Vagina (tissue), 2 donors: Measurements from ENCODE around the gene MRPS27. TPM values are rescaled to one million over a fixed set of nuclear protein-coding genes. Genes with fewer than 3 reads are reported as not detected.

Experiments used
- DNase-seq, 2 donors: peaks; one replicate each; pipeline ENCODE4 v3.0.0-alpha.2; 2017; ENCODE audit errors: extremely low spot score in 2 of 2
- H3K27ac ChIP-seq: fragments of 200-600 bp; sonication (generic); one replicate; pipeline ENCODE4 v1.5.1; 2019
- H3K27me3 ChIP-seq: fragments of 200-600 bp; sonication (generic); one replicate; pipeline ENCODE4 v1.5.1; 2019
- H3K36me3 ChIP-seq, 2 donors: fragments of 200-600 bp; sonication (generic); one replicate each; pipeline ENCODE4 v1.5.1; 2017 to 2019
- H3K4me1 ChIP-seq: fragments of 200-600 bp; sonication (generic); one replicate; pipeline ENCODE4 v1.5.1; 2019
- H3K4me3 ChIP-seq, 2 donors: fragments of 200-600 bp; sonication (generic); 1 replicate in 1 of 2; 2 replicates in 1 of 2; pipeline ENCODE4 v1.5.1; 2016 to 2019
- H3K9me3 ChIP-seq: fragments of 200-600 bp; sonication (generic); one replicate; pipeline ENCODE4 v1.5.1; 2019
- POLR2A ChIP-seq, 2 donors: fragments of 450-650 bp; IDR thresholded peaks; one replicate each; pipeline ENCODE4 v1.6.1; 2017; ENCODE audit warnings: antibody characterized with exemption in 2 of 2, mild to moderate bottlenecking in 2 of 2, moderate library complexity in 2 of 2
- POLR2AphosphoS5 ChIP-seq, 2 donors: sonication (generic); formaldehyde crosslinking; IDR thresholded peaks; one replicate each; pipeline ENCODE4 v1.9.0; 2017; ENCODE audit warnings: antibody characterized with exemption in 2 of 2, mild to moderate bottlenecking in 2 of 2, low read depth in 1 of 2; ENCODE audit not compliant: insufficient read depth in 1 of 2
- intact Hi-C: fragments of 100-400 bp; cut with DNase I; formaldehyde crosslinking; loops from one replicate; pipeline ENCODE4 v1.15.1; 2023
- total RNA-seq: library from RNA; depleted of rRNA; stranded (reverse); fragments of >200 nt; gene quantifications from one replicate; pipeline ENCODE4 v1.2.3, GENCODE V29; 2016
- TF ChIP-seq, protein P1 (sequence below), 3 experiments: fragments of 450-650 bp in 2 of 3; fragments of 200-600 bp in 1 of 3; sonication (generic) in 1 of 3; IDR thresholded peaks; one replicate each; pipeline ENCODE4 v1.5.1; 2017 to 2019; ENCODE audit warnings: antibody characterized with exemption in 3 of 3, mild to moderate bottlenecking in 2 of 3, moderate library complexity in 2 of 3

Gene MRPS27
- total RNA-seq, 1 donor from 2014 or later = 44.9 TPM

DNA sequence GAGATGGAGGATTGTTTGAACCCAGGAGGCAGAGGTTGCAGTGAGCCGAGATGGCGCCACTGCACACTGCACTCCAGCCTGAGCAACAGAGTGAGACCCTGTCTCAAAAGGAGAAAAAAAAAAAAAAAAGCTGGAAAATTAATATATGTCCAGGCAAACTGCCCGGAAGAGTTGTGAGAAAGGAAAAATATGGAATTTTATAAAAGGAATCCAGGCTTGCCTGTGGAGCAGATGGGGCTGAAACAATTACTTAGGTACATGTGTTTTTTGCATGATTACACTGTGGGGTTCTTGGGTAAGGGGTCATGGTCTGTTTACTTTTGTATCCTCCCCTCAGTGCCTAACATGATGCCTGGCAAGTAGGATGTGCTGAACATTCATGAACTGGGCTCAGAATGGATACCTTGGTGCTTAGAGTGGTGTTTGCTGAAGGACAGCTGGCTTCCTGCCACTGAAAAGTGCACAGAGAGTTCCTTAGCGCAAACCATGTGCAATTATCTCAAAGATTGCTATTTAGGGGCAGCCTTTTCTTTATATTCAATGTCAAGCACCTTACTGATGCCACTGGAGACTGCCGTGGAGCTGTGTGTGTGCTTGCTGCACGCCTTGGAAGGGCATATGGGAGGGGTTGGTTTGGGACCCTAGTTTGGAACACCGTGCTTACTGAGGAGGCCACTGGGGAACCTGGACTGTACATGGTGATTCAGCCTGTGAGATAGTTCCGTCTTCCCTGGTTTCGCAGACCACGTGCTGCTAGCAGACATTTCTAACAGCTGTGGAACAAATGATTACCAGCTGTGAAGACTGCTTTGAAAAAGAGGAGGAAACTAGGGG is 134.3 kb downstream of the MRPS27 start:
- H3K4me3 ChIP-seq = no peak overlapping the region
- no peaks in the 10 kb centered on the region for H3K27me3 ChIP-seq
- H3K9me3 ChIP-seq = no peaks in the 10 kb centered on the region
- H3K36me3 ChIP-seq = peaks cover 0 to 8% of the 10 kb centered on the region in 2 donors
- no peak overlapping the region for H3K27ac ChIP-seq
- DNase-seq = no peak
- TF ChIP-seq POLR2AphosphoS5 (IDR thresholded peaks at IDR 0.05; ENCODE audit: insufficient read depth in 1 of 2, low read depth in 1 of 2) (no peak), POLR2A (IDR thresholded peaks at IDR 0.05) (no peak)
- TF ChIP-seq, protein P1, sequence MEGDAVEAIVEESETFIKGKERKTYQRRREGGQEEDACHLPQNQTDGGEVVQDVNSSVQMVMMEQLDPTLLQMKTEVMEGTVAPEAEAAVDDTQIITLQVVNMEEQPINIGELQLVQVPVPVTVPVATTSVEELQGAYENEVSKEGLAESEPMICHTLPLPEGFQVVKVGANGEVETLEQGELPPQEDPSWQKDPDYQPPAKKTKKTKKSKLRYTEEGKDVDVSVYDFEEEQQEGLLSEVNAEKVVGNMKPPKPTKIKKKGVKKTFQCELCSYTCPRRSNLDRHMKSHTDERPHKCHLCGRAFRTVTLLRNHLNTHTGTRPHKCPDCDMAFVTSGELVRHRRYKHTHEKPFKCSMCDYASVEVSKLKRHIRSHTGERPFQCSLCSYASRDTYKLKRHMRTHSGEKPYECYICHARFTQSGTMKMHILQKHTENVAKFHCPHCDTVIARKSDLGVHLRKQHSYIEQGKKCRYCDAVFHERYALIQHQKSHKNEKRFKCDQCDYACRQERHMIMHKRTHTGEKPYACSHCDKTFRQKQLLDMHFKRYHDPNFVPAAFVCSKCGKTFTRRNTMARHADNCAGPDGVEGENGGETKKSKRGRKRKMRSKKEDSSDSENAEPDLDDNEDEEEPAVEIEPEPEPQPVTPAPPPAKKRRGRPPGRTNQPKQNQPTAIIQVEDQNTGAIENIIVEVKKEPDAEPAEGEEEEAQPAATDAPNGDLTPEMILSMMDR (IDR thresholded peaks at IDR 0.05) = no peak
- intact Hi-C loops = no loop called here
- peaks cover 9% of the 10 kb centered on the region for H3K4me1 ChIP-seq

DNA sequence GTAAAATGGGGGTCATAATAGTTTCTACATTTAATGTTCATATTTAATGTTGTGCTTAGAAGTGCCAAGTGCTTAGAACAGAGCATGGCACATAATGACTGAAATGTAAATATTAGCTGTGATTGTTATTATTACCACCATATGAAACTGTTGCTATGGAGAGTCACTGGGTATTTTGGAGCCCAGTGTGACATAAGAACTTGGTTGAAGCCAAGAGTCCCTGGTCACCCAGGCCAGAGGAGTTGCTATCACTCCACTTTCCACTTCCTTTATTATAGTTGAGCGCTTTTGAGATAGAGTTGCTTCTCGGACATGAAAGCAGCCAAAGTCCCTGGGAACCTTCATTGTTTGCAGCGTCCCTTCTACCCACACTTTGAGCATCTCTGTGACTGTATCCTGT is 135.6 kb downstream of the MRPS27 start:
- H3K27ac ChIP-seq = no peak overlapping the region
- intact Hi-C loops = no loop called here
- peaks cover 21% of the 10 kb centered on the region for H3K4me1 ChIP-seq

DNA sequence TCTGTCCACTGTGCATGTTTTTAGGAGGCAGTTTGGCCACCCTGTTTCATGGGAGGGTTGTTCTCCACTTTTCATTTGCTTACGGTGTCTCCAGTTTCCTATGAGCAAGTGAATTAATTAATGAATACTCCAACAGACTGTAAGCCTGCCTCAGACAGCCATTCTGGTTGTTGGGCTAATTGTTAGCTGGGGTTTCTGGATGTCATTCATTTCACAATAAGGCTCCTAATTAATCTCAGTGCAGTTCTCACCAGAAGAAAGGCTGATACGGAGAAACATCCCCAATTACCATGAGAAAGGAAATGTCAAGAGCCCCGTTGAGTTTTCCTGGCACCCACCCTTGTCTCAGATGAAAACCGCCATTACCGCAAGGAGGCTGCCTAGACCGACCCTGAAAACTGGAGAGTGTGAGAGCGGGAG is 136.9 kb downstream of the MRPS27 start:
- Histone ChIP-seq H3K27me3 (no peaks in the 10 kb centered on the region), H3K4me3 (no peak overlapping the region), H3K27ac (no peak overlapping the region), H3K4me1 (peaks cover 34% of the 10 kb centered on the region), H3K9me3 (no peaks in the 10 kb centered on the region), H3K36me3 (peaks cover 0 to 8% of the 10 kb centered on the region in 2 donors)
- intact Hi-C loops = no loop called here
- TF ChIP-seq POLR2AphosphoS5 (IDR thresholded peaks at IDR 0.05; ENCODE audit: insufficient read depth in 1 of 2, low read depth in 1 of 2) = no peak
- TF ChIP-seq, protein P1 (IDR thresholded peaks at IDR 0.05) = no peak
- no peak for TF ChIP-seq POLR2A (IDR thresholded peaks at IDR 0.05)
- DNase-seq = no peak

More for the DNA sequence above, 135.6 kb downstream of the MRPS27 start:
- Histone ChIP-seq H3K9me3 (no peaks in the 10 kb centered on the region), H3K27me3 (no peaks in the 10 kb centered on the region), H3K36me3 (peaks cover 0 to 8% of the 10 kb centered on the region in 2 donors), H3K4me3 (no peak overlapping the region)
- TF ChIP-seq POLR2A (IDR thresholded peaks at IDR 0.05) (no peak), POLR2AphosphoS5 (IDR thresholded peaks at IDR 0.05; ENCODE audit: insufficient read depth in 1 of 2, low read depth in 1 of 2) (no peak)
- TF ChIP-seq, protein P1 (IDR thresholded peaks at IDR 0.05) = no peak
- DNase-seq = no peak

DNA sequence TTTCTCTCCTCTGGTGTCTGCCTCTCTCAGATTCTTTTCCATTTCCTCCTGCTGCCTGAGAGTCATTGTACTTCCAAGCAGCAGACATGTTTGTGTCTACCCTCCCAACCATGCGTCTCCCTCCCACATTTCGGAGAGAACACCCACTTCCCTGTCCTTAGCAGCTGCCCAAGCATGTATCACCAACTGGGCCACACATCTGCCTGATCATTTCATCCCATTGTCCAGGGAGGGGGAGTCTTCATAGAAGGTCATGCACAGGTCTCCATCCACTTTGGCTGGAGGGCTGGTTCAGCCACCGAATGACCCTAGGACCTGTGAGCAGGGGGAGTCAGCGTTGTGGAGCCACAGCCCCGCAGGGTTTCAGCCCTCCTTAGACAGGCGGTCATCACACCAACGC is 137.4 kb downstream of the MRPS27 start:
- peaks cover 0 to 8% of the 10 kb centered on the region in 2 donors for H3K36me3 ChIP-seq
- H3K4me1 ChIP-seq = peaks cover 36% of the 10 kb centered on the region
- DNase-seq = no peak
- H3K27me3 ChIP-seq = no peaks in the 10 kb centered on the region
- no peaks in the 10 kb centered on the region for H3K9me3 ChIP-seq
- TF ChIP-seq, protein P1 (IDR thresholded peaks at IDR 0.05) = no peak
- TF ChIP-seq POLR2A (IDR thresholded peaks at IDR 0.05) (no peak), POLR2AphosphoS5 (IDR thresholded peaks at IDR 0.05; ENCODE audit: insufficient read depth in 1 of 2, low read depth in 1 of 2) (no peak)
- intact Hi-C loops = no loop called here
- no peak overlapping the region for H3K4me3 ChIP-seq
- H3K27ac ChIP-seq = no peak overlapping the region

DNA sequence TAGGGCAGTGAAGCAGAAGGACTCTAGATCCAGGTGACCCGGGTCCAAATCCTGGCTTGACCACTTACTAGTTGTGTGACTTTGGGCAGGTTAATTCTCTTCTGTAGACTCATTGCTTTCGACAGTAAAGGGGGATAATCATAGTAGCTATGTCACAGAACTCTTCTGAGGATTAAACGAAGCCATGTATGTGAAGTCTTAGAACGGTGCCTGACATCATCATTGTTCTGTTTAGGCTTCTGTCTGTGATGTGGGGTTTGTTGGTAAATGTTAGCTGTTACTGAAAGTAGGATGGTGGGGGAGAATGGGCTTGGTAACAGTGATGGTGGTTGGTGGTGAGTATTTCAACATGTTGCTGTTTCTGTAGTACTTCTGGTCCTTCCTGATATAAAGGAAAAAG is 139.1 kb downstream of the MRPS27 start:
- Histone ChIP-seq H3K4me1 (peaks cover 36% of the 10 kb centered on the region), H3K4me3 (no peak overlapping the region), H3K27ac (no peak overlapping the region), H3K36me3 (peaks cover 0 to 8% of the 10 kb centered on the region in 2 donors), H3K9me3 (no peaks in the 10 kb centered on the region), H3K27me3 (no peaks in the 10 kb centered on the region)
- TF ChIP-seq, protein P1 (IDR thresholded peaks at IDR 0.05) = no peak
- TF ChIP-seq POLR2A (IDR thresholded peaks at IDR 0.05) = no peak
- no peak for TF ChIP-seq POLR2AphosphoS5 (IDR thresholded peaks at IDR 0.05; ENCODE audit: insufficient read depth in 1 of 2, low read depth in 1 of 2)
- no peak for DNase-seq
- intact Hi-C loops = no loop called here
